ENCODE results near the gene MAG.

The MAG gene

DNA sequence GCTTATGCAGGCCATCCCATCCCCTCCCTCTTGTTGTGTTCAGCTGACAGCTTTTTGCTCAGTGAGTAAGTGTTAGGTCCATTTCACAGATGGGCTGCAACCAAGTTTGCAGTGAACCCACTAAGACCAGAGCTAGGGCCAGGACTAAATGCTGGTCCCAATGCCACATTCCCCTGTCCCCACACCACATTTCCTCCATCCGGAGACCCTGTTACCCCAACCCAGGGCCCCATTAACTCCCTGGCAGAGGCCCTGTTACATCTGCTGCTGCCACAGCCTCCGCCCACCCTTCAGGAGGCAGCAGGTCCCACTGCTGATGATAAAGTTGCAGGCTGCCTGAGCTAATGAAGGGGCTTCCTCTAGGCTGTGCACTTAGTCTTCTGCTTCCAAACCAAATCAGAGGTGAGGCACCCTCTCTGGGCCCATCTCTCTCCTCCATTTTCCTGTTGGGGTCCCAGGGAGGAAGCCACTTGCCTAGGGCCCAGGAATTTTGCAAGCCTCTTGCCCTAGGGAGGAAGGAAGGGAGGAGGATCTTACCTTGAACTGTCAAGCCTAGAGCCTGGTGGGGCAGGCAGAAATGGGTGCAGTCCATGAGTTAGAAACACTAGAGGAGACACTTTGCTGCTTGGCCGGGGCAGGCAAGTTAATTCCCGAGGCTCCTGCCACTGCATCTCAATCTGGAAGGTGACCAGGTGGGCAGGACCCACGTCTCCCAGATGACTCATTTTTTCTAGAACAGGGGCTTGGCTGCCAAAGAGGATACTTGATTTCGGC is 26.6 kb upstream of the MAG start:
- no peak for DNase-seq

DNA sequence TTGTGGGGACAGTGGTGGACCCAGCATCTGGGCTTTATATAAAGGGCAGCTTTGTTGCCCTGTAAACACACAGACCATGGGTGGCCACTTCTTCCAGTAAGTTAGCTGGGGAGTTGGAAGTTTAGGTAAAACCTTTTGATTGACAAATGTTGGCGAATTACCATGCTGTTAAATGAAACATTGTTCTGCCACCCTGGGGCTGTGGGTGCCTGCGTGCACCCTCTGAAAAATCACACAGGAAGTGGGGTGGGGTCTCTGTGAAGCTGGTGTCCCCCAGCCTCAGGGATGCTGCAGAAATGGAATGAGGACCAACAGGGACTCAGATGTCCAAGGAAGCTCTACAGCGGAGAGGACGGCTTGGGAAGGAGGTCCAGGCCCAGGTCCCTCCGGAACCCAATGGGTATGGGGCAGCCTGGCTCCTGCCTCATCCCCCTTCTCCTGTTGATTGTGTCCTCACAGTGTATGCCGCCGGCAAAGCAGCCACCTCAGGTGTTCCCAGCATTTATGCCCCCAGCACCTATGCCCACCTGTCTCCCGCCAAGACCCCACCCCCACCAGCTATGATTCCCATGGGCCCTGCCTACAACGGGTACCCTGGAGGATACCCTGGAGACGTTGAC is 26.0 kb upstream of the MAG start:
- no peak for DNase-seq

DNA sequence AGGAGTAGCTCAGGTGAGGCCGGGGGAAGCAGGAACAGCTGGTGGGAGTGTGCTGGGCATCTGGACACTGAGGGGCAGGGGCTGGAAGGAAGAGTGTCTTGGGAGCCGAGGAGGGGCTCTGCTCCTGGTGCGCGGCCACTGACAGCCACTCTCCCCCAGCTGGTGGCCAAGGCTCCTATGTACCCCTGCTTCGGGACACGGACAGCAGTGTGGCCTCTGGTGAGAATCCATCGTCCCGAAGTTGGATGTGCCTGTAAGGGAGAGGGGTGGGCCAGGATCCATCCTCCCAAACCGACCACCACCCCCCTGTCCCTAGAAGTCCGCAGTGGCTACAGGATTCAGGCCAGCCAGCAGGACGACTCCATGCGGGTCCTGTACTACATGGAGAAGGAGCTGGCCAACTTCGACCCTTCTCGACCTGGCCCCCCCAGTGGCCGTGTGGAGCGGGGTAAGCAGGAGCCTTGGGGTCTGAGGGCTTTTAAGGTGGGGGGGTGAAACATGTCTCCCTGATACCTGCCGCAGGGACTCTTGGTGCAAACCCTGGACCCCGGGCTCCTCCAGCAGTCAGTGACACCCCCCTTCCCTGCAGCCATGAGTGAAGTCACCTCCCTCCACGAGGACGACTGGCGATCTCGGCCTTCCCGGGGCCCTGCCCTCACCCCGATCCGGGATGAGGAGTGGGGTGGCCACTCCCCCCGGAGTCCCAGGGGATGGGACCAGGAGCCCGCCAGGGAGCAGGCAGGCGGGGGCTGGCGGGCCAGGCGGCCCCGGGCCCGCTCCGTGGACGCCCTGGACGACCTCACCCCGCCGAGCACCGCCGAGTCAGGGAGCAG is 25.2 kb upstream of the MAG start:
- no peak for DNase-seq

DNA sequence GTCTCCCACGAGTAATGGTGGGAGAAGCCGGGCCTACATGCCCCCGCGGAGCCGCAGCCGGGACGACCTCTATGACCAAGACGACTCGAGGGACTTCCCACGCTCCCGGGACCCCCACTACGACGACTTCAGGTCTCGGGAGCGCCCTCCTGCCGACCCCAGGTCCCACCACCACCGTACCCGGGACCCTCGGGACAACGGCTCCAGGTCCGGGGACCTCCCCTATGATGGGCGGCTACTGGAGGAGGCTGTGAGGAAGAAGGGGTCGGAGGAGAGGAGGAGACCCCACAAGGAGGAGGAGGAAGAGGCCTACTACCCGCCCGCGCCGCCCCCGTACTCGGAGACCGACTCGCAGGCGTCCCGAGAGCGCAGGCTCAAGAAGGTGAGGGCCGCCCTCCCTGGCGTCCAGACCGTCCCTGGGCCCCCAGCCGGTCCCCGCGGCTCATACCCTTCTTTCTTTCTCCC is 24.6 kb upstream of the MAG start:
- no peak for DNase-seq

DNA sequence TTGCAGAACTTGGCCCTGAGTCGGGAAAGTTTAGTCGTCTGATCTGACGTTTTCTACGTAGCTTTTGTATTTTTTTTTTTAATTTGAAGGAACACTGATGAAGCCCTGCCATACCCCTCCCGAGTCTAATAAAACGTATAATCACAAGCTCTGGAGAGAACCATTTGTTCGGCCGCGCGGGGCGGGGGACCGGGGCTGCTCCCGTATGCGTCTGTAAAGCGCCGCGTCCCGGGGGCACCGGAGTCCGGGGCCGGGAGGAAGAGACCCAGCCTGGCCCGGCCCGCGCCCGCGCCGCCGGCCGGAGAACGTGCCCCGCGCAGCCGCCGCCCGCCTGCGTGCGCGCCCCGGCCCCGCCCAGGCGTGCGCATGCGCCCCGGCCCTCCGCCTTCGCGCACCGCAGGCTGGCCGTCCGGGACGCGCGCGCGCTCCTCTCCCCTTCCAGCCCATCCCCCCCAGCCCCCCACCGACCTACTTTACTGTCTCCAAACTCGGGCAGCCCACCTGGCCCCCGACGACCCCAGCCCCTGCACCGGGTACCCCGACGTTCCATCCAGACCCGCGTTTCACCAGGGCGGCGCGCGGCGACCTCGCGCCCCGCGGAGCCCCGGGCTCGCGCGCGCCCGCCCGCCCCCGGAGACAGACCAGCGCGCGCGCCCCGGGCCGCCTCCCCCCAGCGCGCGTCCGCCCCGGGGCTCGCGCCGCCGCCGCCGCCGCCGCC is 24.0 kb upstream of the MAG start:
- peak; percentile 73 for DNase-seq

DNA sequence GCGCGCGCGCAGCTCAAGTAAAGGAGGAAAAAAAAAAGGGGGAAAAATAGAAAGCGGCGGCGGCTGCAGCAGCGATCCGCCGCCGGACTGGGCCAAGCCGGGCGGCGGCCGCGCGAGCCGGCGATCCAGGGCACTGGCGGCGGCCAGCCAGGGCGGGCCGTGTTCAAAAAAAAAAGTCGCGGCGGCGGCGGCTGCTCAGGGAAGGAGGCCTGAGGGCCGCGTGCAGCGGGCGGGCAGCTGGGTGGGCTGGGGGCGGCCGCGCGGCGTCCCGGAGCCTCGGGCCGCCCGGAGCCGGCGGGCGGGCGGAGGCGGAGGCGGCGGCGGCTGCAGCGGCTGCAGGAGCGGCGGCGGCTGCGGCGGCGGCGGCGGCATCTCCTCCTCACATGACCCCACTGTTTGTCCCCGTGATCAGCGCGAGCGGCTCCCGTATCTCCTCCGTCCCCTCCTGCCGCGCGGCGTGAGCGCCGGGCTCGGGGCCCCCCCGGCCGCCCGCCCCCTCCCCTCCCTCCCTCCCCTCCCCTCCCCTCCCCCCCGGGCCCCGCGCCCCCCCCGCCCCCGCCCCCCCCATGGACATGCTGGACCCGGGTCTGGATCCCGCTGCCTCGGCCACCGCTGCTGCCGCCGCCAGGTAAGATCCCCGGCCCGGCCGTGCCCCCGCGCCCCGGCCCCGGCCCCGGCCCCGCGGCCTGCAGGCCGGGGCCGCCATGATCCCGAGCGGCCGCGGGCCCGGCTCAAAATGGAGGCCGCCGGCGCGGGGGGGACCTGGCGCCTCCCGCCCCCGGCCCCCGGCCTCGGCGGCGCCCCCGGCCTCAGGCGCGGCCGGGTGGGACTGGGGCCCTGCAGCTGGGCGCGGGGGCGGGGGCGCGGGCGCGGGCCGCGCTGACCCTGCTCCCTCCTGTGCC is 23.2 kb upstream of the MAG start, which contains the start of gene USF2:
Gene USF2, plus strand, starts transcription at position 427 of the 902 bp plus-strand sequence. Its CDS starts 140 bp downstream, at position 567.
- DNase-seq = peak; percentile 66

DNA sequence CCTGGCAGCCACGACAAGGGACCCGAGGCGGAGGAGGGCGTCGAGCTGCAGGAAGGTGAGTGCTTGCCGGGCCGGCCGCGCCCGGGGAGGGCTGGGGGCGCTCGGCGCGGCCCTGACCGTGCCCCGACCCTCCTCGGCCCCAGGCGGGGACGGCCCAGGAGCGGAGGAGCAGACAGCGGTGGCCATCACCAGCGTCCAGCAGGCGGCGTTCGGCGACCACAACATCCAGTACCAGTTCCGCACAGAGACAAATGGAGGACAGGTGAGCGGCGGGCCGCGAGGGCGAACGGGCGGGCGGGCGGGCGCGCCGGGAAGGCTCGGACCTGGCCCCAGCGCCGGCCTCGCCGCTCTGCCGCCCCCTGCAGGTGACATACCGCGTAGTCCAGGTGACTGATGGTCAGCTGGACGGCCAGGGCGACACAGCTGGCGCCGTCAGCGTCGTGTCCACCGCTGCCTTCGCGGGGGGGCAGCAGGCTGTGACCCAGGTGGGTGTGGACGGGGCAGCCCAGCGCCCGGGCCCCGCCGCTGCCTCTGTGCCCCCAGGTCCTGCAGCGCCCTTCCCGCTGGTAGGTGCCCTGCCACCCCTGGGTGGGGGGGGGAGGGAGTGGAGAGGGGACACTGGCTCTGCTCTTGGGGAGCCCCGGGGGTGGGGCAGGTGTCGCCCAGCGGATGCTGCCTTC is 22.4 kb upstream of the MAG start:
- DNase-seq = peak; percentile 84

DNA sequence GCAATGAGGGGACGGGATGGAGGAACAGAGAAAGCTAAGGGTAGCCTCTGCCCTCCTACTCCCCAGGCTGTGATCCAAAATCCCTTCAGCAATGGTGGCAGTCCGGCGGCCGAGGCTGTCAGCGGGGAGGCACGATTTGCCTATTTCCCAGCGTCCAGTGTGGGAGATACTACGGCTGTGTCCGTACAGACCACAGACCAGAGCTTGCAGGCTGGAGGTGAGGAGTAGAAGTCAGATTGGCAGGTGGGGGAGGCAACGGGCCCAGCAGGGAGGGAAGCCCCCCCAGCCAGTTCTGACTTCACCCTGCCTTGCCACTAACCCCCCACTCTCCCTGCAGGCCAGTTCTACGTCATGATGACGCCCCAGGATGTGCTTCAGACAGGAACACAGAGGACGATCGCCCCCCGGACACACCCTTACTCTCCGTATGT is 21.6 kb upstream of the MAG start:
- DNase-seq = no peak

DNA sequence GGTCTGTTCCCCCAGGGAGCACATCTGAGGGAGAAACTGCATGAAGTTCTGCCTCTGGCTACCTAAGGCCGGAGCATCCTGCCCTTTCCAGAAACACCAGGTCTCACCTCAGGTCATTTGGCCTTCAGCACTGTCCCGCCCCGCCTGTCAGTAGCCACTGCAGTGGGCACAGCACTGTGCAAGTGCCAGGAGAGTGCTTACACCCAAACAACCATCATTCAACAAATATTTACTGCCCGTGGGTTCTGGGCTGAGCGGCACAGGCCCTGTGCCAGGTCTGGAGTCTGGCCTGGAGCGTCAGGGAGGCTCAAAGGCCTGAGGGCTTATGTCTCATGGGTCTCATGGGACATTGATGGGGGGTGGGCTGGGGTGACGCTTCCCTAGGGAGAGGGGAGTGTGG is 20.4 kb upstream of the MAG start:
- no peak for DNase-seq

DNA sequence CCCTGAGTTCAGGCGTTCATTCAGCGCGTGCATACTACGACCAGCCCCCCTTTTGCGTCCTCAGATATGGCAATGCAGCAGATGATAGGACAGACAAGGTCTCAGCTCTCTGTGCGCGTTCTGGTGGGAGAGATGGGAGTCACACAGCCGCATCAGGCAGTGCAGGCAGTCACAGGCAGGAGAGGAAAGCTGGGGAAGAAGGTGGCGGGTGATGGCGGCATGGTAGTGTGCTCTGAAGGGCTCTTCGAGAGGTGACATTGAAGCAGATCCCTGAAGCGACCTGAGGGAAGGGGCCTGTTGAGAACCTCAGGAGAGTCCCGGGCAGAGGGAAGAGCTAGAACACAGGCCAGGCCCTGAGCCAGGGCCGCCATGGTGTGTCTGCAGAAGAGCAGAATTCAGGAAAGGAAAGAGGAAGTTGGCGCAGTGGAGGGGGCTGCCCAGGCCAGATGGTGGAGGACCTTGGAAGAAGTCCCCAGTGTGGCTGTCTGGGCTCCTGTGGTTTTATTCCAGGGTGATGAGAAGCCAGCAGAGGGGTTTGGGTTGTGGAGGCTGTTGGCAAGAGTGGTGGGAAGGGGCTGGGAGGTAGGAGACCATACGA is 19.7 kb upstream of the MAG start:
- DNase-seq = no peak

DNA sequence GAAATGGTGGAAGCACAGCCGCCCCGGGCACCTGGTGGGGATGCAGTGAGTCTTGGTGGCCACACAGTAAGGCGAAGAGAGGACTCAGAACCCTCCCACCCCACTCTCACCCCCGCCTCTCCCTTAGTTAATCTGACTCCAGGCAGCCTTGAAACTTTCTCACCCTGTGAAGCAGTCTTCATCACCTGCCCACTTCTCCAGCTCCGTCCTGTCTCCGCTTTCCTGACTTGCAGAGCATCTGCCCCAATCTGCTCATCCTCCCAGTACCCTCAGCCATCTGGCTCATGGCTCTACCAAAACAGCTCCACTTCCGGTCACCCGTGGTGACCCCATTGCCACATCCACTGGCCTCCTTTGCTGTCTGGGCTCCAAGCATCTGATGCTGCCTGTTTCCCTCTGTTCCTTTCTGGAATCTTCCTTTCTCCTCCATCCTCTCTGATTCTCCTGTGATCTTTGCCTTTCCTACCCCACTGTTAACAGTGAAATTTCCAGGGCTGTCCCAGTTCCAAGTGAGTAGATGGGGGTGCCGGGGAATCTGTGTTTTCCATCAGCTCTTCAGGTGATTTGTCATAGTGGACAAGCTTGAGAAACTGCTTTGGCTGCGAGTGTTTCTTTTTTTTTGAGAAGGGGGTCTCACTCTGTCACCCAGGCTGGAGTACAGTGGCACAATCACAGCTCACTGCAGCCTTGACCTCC is 18.9 kb upstream of the MAG start:
- no peak for DNase-seq

DNA sequence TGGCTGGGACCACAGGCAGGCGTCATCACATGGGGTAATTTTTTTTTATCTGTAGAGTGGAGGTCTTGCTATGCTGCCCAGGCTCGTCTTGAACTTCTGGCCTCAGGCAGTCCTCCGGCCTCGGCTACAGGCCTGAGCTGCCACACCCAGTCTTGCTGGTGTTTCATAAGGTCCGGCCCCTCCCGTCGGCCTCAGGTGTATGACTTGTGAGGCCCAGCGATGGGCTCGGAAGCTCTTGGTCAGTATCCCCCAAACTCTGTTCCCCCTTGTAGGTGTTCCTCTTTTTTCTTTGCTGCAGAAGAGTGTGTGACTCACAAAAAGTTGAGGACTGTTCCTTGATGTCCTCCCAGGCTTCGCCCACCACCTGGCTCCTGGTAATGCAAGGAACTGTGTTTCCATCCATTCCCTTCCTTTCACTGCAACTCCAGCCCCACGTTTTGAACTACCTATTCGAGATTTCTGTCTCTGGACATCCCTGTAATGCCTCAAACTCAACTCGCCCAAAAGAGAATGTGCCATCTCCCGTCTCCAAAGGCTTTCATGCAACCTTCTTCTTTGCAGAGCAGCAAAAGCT is 18.2 kb upstream of the MAG start:
- DNase-seq = no peak

DNA sequence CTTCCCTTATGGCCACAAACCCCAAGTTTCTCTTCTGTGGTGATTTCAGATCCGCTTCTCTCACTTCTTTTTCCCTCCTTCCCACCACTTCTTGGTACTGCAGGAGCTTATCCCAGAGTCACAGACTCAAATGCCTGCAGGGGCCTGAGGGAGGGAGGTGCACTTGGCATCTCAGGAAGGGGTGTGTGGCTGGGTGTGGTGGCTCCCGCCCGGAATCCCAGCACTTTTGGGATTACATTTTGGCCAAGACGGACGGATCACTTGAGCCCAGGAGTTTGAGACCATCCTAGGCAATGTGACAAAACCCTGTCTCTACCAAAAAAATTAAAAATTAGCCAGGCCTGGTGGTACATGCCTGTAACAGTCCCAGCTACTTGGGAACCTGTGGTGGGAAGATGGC is 17.6 kb upstream of the MAG start:
- no peak for DNase-seq

DNA sequence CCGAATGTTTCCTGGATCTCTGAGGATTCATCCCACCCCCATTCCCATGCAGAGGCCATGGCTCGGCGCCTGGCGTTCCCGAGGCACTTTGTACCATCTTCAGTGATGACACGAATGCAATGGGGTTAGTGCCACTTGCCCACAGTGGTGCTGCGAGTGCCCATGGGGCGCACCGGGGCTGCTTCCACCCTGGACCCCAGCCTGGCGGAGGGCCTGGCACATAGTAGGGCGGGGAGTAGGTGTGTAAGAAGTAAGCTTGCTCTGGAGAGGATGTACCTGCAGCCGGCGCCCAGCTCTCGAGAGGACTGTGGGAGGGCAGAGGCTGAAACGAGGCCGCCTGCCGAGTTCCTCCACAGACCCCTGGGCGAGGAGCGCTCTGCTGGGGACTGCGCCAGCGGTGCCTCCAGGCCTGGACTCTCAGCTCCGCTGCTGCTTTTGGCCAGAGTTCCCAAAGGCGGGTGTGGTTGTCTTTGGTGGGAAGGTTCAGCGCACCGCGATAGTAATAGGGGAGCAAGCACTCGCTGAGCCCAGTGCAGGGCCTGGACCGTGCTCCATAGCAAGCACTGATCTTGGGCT is 15.2 kb upstream of the MAG start:
- DNase-seq = no peak

DNA sequence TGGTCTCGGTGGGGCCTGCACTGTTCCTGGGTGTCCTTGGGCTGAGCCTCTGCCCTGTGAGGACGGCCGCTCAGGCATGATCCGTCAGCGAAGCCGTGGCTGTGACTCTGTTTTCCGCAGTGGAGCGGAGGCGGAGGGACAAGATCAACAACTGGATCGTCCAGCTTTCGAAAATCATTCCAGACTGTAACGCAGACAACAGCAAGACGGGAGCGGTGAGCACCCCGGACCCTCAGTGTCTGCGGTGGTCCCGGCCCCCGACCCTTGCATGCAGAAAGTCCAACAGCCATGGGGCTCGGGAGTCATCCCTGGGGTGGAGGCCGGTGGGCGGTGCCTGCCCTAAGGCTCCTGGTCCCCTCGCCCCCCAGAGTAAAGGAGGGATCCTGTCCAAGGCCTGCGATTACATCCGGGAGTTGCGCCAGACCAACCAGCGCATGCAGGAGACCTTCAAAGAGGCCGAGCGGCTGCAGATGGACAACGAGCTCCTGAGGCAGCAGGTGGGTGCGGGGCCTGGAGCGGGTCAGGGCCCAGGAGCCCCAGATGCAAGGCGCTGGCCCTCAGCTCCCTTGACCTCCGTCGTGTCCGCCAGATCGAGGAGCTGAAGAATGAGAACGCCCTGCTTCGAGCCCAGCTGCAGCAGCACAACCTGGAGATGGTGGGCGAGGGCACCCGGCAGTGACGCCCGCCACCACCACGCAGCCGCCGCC is 13.2 kb upstream of the MAG start:
- no peak for DNase-seq

DNA sequence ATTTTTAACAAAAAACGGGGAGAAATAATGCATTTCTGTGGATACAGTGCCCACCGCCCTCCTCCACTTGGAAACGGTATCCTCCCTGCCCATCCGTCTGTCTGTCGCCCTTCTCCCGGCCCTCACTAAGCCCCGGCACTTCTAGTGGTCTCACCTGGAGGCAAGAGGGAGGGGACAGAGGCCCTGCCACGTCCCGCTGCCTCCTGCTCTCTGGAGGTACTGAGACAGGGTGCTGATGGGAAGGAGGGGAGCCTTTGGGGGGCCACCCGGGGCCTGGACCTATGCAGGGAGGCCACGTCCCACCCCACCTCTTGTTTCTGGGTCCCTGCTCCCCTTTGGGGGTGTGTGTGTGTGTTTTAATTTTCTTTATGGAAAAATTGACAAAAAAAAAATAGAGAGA is 12.6 kb upstream of the MAG start:
- DNase-seq = no peak

DNA sequence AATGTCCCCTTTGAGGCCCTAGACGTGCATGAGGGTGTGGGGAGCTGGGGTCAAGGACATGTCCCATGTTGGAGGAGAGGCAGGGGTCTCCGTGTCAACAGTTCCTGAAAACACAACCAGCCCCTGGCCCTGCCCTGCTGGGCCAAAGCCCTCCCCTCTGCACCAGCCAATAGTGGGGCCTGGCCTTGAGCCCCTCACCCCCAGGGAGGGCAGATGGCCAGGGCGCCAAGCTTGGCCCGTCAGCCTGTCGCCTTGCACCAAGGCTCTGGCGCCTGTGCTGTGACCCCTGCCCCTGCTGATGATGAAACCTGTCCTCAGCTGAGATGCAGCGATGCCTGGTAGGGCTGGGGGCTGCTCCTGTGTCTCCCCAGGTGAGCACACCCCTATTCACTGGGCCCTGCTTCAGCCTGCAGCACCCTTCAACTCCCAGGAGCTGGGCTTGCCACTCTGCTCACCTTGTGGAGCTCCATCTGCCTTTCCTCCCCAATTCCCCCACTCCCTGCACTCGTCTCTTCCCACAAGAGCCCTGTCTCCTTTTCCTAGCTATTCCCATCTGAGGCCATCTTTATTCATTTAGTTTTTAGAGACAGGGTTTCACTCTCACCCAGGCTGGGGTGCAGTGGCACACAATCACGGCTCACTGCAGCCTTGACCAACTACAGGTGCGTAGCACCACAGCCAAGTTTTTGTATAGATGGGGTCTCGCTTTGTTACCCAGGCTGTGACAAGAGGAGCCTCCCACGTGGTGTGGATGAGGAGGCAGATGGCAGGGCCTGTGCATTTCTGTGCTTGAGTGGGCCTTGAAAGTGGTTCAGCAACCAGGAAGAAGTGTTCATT is 11.8 kb upstream of the MAG start:
- DNase-seq = no peak

DNA sequence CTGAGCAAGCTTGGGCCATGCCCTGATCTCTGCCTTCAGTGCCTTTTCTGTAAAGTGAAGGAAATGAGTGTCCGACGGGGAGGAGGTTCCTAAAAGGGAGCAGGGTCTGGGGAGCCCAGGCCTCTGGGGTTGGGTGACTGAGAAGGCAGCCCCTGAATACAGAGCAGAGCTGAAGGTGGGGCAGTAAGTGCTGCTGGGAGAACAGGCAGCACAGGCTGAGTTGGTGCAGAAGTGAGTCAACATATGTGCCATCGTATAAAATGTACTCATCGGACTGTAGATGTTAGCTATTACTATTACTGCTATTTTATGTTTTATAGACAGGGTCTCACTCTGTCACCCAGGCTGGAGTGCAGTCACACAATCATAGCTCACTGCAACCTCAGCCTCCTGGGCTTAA is 10.7 kb upstream of the MAG start:
- no peak for DNase-seq

Data from CD4-positive, alpha-beta T cell treated with Interleukin-17A for 1 hour (primary cell).